22Rv1 (cell line): ENCODE data around the gene SUMF1.

Source experiments
- H3K27ac ChIP-seq: fragments of 450-650 bp; 2 replicates; pipeline ENCODE4 v1.5.1; 2017
- CTCF ChIP-seq: fragments of 450-650 bp; IDR thresholded peaks from 2 replicates; pipeline ENCODE4 v1.5.1; 2017; ENCODE audit warnings: mild to moderate bottlenecking
- ZFX ChIP-seq: fragments of 450-650 bp; IDR thresholded peaks from 2 replicates; pipeline ENCODE4 v1.6.1; 2017; ENCODE audit warnings: antibody characterized with exemption, borderline replicate concordance

Gene SUMF1

GRCh38 chr3:4341336-4341675 lies 125.8 kb downstream of the SUMF1 start:
- no peak overlapping the region for H3K27ac ChIP-seq
- TF ChIP-seq ZFX, result no peak
- no peak for TF ChIP-seq CTCF

- H3K27ac ChIP-seq, result no peak overlapping the region
- no peak for TF ChIP-seq ZFX
- TF ChIP-seq CTCF, result no peak
Measured at GRCh38 chr3:4340411-4341335, 126.4 kb downstream of the SUMF1 start.

GRCh38 chr3:4340077-4340410 lies 127.0 kb downstream of the SUMF1 start:
- no peak for TF ChIP-seq CTCF
- TF ChIP-seq ZFX, result no peak
- no peak overlapping the region for H3K27ac ChIP-seq

- no peak overlapping the region for H3K27ac ChIP-seq
- TF ChIP-seq CTCF (no peak), ZFX (no peak)
Measured at GRCh38 chr3:4338751-4339150, 128.3 kb downstream of the SUMF1 start.

GRCh38 chr3:4336850-4337546 lies 130.1 kb downstream of the SUMF1 start:
- H3K27ac ChIP-seq, result no peak overlapping the region
- no peak for TF ChIP-seq ZFX
- TF ChIP-seq CTCF, result no peak

GRCh38 chr3:4335840-4336562 lies 131.1 kb downstream of the SUMF1 start:
- H3K27ac ChIP-seq, result no peak overlapping the region
- no peak for TF ChIP-seq ZFX
- TF ChIP-seq CTCF, result no peak

GRCh38 chr3:4334548-4334947 lies 132.5 kb downstream of the SUMF1 start:
- no peak overlapping the region for H3K27ac ChIP-seq
- TF ChIP-seq ZFX (no peak), CTCF (0 out of 2 replicates have a peak, but pooled peaks have one; percentile 18)
